Astrocyte of the spinal cord (primary cell): ENCODE data around the gene THEMIS2.
A peak's percentile ranks its signal among the peaks of the same experiment; 100 is the strongest.
"Not testable (repeated sequence)": the region's sequence is repeated elsewhere in the genome, so short reads cannot be mapped to it uniquely, and the experiment has no call there.

ENCODE experiments used
- DNase-seq: peaks from one replicate; pipeline ENCODE4 v3.0.0; 2011; ENCODE audit warnings: low read depth, low spot score
- H3K4me3 ChIP-seq: 2 replicates; pipeline ENCODE4 v1.5.1; 2011; ENCODE audit warnings: low read depth, mild to moderate bottlenecking, low read length, moderate library complexity
- in situ Hi-C: cut with HindIII; loops from 2 replicates; pipeline ENCODE4 v1.10.0; 2017; ENCODE audit warnings: low sequenced_read_pairs
- TF ChIP-seq, protein P1 (sequence below): IDR thresholded peaks from 2 replicates; pipeline ENCODE4 v1.5.1; 2012; ENCODE audit warnings: low read depth, mild to moderate bottlenecking, low read length, inconsistent platforms

The THEMIS2 gene

DNA sequence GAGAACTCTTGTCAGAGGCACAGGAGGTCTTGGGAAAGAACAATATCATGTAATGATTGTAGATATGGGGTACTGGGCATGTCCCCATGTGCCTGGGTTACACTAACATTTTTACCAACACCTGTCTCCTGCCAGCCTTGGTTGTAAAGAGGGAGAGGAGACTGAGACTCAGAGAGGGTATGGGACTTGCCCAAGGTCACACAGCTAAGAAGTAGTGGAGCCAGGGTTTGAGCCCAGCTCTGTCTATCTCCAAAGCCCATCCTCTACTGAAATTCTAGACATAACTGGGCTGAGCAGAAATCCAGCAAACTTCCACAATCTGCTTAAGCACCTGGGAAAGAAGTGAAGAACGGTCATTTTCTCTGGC is 2.6 kb upstream of the THEMIS2 start:
- TF ChIP-seq, protein P1, sequence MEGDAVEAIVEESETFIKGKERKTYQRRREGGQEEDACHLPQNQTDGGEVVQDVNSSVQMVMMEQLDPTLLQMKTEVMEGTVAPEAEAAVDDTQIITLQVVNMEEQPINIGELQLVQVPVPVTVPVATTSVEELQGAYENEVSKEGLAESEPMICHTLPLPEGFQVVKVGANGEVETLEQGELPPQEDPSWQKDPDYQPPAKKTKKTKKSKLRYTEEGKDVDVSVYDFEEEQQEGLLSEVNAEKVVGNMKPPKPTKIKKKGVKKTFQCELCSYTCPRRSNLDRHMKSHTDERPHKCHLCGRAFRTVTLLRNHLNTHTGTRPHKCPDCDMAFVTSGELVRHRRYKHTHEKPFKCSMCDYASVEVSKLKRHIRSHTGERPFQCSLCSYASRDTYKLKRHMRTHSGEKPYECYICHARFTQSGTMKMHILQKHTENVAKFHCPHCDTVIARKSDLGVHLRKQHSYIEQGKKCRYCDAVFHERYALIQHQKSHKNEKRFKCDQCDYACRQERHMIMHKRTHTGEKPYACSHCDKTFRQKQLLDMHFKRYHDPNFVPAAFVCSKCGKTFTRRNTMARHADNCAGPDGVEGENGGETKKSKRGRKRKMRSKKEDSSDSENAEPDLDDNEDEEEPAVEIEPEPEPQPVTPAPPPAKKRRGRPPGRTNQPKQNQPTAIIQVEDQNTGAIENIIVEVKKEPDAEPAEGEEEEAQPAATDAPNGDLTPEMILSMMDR: no peak
- in situ Hi-C loops: no loop called here
- DNase-seq: no peak
- H3K4me3 ChIP-seq: no peak overlapping the region

DNA sequence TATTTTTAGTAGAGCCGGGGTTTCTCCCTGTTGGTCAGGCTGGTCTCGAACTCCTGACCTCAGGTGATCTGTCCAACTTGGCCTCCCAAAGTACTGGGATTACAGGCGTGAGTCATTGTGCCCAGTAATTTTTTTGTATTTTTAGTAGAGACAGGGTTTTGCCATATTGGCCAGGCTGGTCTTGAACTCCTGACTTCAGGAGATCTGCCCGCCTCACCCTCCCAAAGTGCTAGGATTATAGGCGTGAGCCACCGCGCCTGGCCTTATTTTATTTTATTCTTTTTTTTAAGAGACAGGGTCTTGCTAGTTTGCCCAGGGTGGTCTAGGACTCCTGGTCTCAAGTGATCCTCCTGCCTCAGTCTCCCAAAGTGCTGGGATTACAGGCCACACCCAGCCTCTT is 1.3 kb upstream of the THEMIS2 start:
- DNase-seq, H3K4me3 ChIP-seq, in situ Hi-C loops: not testable (repeated sequence)

DNA sequence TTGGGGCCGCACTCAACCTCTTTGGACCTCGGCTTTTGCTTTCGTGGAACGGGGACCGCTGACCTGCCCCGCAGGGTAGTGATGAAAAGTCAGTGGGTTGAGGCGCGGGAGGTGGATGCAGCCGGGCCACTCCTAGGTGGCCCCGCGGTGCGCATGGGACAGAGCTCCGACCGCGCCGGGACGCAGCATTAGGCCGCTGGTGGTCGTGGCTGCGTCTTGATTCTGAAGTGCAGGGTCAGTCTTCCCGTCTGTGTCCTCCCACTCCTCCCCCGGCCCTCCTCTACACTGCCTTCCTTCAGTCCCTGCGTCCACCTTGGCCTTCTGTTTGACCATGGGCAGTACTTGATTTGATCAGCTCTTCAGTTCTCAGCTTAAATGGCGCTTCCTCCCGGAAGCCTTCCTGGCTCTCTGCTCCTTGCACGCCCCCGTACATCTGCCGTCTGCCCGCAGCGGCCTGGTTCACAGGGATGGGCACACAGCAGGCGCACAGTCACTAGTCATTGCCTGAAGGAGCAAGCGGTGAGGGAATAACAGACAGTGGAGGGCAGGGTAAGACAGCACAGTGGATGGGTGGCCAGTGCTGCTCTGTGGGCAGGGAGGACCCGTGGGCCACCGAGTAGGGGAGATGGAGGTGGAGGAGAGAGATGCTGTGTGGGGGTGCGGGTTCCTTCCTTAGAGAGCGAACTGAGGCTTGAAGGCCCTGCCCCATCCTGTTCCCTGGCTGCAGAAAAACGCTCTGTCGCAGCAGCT is 633 bp downstream of the THEMIS2 start:
- peak overlapping the region; percentile 65 for H3K4me3 ChIP-seq
- DNase-seq: no peak
- TF ChIP-seq, protein P1: no peak
- in situ Hi-C loops: no loop called here

DNA sequence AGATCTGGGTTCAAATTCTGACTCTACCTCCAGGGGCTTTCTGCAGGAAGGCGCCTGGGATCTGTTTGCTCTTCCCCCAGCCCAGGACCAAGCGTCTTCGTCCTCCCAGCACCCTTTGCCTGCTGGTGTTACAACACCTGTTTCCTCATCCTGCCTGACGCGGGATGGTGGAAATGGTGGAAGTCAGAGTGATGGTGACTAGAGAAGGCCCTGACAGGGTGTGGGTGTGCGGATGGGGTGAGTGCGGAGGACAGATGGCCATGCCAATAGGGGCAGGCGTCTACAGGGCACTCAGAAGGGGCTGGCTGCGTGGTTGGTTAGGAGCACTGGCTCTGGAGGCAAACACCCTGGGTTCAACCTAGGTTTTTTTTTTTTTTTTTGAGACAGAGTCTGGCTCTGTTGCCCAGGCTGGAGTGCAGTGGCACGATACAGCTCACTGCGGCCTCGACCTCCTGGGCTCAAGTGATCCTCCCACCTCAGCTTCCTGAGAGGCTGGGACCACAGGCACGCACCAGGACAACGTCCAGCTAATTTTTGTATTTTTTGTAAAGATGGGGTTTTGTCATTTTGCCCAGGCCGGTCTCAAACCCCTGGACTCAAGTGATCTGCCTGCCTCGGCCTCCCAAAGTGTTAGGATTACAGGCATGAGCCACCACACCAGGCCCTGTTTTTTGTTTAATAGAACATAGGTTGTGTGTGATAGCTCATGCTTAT is 1.5 kb downstream of the THEMIS2 start:
- no peak for DNase-seq
- H3K4me3 ChIP-seq: no peak overlapping the region
- TF ChIP-seq, protein P1: no peak
- in situ Hi-C loops: no loop called here

DNA sequence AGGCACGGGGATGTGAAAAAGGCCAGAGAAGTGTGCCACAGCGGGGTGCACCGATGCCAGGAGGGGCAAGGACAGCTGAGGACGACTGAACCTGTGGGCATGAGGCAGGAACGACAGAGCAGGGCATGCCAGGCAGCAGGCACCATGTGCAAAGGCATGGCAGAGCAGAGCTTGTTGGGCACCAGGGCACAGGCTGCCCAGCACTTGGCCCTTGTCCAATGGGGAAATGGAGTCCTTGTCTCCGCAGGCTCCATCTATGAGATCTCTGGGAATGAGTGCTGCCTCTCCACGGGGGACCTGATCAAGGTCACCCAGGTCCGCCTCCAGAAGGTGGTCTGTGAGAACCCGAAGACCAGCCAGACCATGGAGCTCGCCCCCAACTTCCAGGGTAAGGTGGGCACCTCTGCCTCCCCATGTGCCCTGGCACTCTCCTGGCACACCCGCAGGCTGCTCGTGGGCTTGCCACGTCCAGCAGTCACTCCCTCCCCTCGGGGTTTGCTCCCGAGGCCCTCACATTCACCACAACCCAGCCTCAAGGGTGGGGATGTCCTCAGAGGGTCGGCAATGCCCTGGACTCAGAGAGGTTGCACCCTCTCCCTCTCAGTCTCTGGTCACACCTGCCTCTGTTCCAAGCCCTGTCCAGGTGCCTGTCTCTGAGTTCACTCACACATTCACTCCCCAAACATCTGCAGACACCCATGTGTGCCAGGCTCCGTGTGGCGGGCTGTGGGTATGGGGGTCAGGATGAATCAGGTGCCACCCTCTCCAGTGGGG is 4.2 kb downstream of the THEMIS2 start:
- in situ Hi-C loops: no loop called here
- DNase-seq: no peak

DNA sequence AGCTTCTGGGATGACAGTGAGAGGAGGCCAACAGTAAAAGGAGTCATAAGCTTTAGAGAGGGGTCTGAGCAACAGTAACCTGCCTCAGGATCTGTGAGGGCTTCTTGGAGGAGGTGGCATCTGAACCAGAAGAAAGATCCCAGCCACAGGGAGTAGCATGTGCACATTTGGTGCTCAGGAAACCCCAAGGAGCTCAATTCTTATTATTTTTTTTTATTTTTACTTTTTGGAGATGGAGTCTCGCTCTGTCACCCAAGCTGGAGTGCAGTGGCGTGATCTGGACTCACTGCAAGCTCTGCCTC is 4.7 kb downstream of the THEMIS2 start:
- in situ Hi-C loops: no loop called here
- TF ChIP-seq, protein P1: no peak
- no peak overlapping the region for H3K4me3 ChIP-seq
- no peak for DNase-seq

More for the DNA sequence above, 4.2 kb downstream of the THEMIS2 start:
- TF ChIP-seq, protein P1: no peak
- no peak overlapping the region for H3K4me3 ChIP-seq

DNA sequence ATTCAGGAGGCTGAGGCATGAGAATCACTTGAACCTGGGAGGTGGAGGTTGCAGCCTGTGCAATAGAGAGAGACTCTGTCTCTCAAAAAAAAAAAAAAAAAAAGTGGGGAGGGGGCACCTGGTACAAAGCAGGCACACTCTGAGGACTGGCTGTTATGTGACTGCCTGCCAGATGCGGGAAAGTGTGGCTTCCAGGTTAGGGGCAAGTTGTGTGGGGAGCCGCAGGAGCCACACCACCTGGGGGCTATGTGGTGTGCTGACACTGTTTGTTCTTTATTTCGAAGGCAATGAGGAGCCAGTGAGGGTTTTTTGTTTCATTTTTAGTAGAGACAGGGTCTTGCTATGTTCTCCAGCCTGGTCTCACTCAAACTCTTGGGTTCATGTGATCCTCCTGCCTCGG is 5.7 kb downstream of the THEMIS2 start:
- DNase-seq: no peak
- TF ChIP-seq, protein P1: peak; percentile 5
- no peak overlapping the region for H3K4me3 ChIP-seq
- in situ Hi-C loops: no loop called here
